Kidney epithelial cell (primary cell): ENCODE results near the gene PRIMA1. TPM values are rescaled to one million over a fixed set of nuclear protein-coding genes. Genes with fewer than 3 reads are reported as not detected.

Experiments used
- DNase-seq: peaks from one replicate; pipeline ENCODE4 v3.0.0-alpha.2; 2010; ENCODE audit warnings: low read depth
- H3K27me3 ChIP-seq: 2 replicates; pipeline ENCODE4 v1.6.0; 2011; ENCODE audit warnings: low read length; ENCODE audit not compliant: control insufficient read depth, insufficient read depth
- H3K36me3 ChIP-seq: 2 replicates; pipeline ENCODE4 v1.5.1; 2011; ENCODE audit warnings: low read length; ENCODE audit not compliant: control insufficient read depth, insufficient read depth
- H3K4me3 ChIP-seq: 2 replicates; pipeline ENCODE4 v1.5.1; 2011; ENCODE audit warnings: low read depth, mild to moderate bottlenecking, control low read depth, low read length
- CTCF ChIP-seq: IDR thresholded peaks from 2 replicates; pipeline ENCODE4 v1.5.1; 2011; ENCODE audit warnings: mild to moderate bottlenecking, moderate library complexity, low read length, control low read depth, inconsistent platforms; ENCODE audit not compliant: insufficient read depth, poor library complexity, severe bottlenecking
- total RNA-seq: library from RNA; depleted of rRNA; stranded (reverse); fragments of >200 nt; gene quantifications from 2 replicates; pipeline ENCODE4 v1.2.3, GENCODE V29; 2015

PRIMA1 gene
- total RNA-seq, 1 donor from 2014 or later = not detected

DNA sequence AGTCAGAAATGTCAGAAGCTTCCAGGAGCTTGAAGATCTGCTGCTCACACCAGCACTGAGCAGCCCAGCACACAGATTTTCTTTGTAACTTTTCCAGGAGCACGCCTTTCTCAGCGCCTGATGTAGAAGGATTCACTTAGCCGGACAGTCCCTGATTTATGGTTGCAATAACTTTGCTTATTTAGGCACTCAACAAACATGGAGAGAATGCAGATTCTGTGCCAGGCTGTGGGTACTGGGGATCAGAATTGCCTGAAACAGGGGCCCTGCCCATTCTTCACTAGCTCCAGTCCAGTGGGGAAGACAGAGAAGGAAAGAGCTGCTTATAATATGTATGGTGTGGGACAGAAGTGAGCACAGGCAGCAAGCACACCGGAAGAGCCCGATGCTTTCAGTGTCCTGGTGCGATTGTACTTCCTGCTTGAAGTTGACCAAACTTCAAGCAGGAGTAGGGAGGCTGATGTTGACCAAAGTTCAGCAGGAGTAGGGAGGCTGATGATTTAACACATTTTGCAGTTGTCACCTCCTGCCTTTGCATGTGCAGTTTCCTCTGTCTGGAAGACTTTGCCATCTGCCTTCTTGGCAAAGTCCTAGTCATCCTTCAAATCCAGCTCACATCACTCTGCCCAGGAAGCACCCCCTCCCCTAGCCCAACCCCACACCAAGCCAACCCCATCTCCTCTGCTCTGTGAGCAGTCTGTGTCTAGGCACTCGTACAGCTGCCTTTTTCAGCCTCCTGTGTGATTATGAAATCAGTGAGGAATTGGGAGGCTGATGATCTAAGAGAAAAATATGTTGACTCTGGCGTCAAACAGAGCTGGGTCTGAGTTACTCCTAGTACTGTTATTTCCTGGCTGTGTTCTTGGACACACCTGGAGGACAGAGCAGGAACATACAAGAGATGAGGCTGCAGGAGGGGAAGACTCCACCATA, 12.0 kb upstream of the PRIMA1 start:
- TF ChIP-seq CTCF = no peak
- no peak overlapping the region for H3K4me3 ChIP-seq
- DNase-seq = no peak
- H3K36me3 ChIP-seq = no peaks in the 10 kb centered on the region
- H3K27me3 ChIP-seq = no peaks in the 10 kb centered on the region

DNA sequence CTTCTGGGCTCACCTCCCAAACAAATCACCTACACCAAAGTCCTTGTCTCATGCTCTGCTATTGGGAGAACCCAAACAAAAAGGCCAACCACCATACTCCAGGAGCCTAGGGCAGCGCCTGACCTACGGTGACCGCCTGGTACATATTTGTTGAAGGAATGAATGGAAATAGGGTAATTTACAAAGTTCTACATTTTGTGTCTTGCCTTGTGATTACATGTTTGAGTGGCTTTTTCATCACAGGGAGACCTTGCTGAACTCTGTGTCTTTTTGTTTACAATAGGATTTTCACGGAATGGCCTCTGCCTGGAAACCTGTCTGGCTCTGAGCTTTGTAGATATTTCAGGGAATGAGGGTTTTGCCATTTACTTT, 11.3 kb upstream of the PRIMA1 start:
- Histone ChIP-seq H3K27me3 (no peaks in the 10 kb centered on the region), H3K4me3 (no peak overlapping the region), H3K36me3 (no peaks in the 10 kb centered on the region)
- TF ChIP-seq CTCF = no peak
- DNase-seq = no peak

GRCh38 chr14:93797536-93797935, 9.3 kb upstream of the PRIMA1 start:
- no peak overlapping the region for H3K4me3 ChIP-seq
- no peak for TF ChIP-seq CTCF
- no peaks in the 10 kb centered on the region for H3K36me3 ChIP-seq
- no peak for DNase-seq
- H3K27me3 ChIP-seq = no peaks in the 10 kb centered on the region

GRCh38 chr14:93797071-93797470, 8.8 kb upstream of the PRIMA1 start:
- no peak for DNase-seq
- Histone ChIP-seq H3K36me3 (no peaks in the 10 kb centered on the region), H3K4me3 (no peak overlapping the region), H3K27me3 (no peaks in the 10 kb centered on the region)
- no peak for TF ChIP-seq CTCF

GRCh38 chr14:93794756-93795155, 6.5 kb upstream of the PRIMA1 start:
- H3K27me3 ChIP-seq = peaks cover 3% of the 10 kb centered on the region
- H3K4me3 ChIP-seq = no peak overlapping the region
- no peak for DNase-seq
- no peak for TF ChIP-seq CTCF
- no peaks in the 10 kb centered on the region for H3K36me3 ChIP-seq
